Measurements from ENCODE around the gene FFAR2. TPM values are rescaled to one million over a fixed set of nuclear protein-coding genes. Genes with fewer than 3 reads are reported as not detected.

FFAR2 gene
- total RNA-seq, 1 experiment from 2014 or later = not detected

DNA sequence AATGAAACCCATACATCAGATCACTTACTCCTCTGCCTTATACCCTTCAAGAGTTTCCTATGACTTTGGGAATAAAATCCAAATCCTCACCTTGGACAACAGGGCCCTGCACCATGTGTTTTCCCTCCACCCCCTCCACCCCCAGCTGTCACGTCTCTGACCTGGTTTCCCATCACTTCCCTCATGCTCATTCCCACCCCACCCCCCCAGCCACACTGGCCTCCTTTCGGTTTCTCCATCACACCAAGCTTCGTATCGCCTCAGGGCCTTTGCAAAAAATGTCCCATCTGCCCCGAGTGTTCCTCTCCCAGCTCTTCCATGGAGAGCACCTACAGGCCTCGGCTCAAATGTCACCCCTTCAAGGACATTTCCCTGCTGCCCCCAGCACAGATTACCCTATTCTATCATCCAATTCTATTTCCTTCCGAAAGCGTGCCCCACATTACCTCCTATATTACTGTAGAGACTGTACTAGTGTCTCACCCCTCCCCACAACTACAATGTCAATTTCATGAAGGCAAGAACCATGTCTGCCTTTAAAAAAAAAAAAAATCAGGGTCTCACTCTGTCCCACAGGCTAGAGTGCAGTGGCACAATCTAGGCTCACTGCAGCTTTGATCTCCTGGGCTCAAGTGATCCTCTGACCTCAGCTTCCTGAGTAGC lies 16.8 kb upstream of the FFAR2 start:
- CTCF ChIA-PET = no interaction called here

DNA sequence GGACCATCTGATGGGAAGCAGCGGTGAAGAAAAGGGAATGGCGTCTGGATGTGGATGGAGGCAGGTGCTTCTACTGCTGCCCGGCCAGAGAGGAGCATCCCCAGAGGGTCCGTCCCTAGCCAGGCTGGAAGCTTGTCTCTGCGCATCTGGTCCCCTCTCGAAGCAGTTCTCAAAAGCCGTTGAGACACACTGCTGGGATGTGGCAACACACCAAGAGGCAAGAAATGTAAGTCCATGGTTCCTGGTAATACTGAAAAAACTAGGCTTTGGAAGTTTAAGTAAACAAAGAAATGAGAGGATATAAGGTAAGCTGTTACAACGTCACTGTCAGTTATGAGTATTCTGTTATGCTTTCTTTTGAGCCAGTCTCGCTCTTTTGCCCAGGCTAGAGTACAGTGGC lies 15.1 kb upstream of the FFAR2 start:
- BruUV-seq (replicated peaks) = no TSS peak
- Histone ChIP-seq H3K4me2 (ENCODE audit: low read length) (no peak overlapping the region), H4K20me1 (ENCODE audit: low read length) (no peaks in the 10 kb centered on the region), H3K27me3 (ENCODE audit: low read length) (peaks cover 28% of the 10 kb centered on the region; the same call in 1 of the 2 replicates), H2AFZ (ENCODE audit: low read length) (no peak overlapping the region), H3K9me2 (replicated peaks; ENCODE audit: low read length) (no peaks in the 10 kb centered on the region), H3F3A (ENCODE audit: low read length, unreplicated experiment) (no peaks in the 10 kb centered on the region), H3K9me3 (ENCODE audit: low read length) (no peaks in the 10 kb centered on the region), H3K27ac (ENCODE audit: low read length) (no peak overlapping the region), H3K36me3 (ENCODE audit: low read depth, low read length) (no peaks in the 10 kb centered on the region), H3K4me3 (ENCODE audit: low read length) (no peak overlapping the region), H3K4me1 (ENCODE audit: insufficient read depth, low read length) (peaks cover 9% of the 10 kb centered on the region), H3K9ac (ENCODE audit: low read length) (no peak overlapping the region), H3K79me2 (ENCODE audit: low read length) (no peaks in the 10 kb centered on the region)
- TF ChIP-seq EZH2phosphoT487 (IDR thresholded peaks at IDR 0.05; ENCODE audit: borderline replicate concordance, low read length) (no peak), EZH2 (IDR thresholded peaks at IDR 0.05; ENCODE audit: low read length, unreplicated experiment) (no peak)
- TF ChIP-seq, protein P1, sequence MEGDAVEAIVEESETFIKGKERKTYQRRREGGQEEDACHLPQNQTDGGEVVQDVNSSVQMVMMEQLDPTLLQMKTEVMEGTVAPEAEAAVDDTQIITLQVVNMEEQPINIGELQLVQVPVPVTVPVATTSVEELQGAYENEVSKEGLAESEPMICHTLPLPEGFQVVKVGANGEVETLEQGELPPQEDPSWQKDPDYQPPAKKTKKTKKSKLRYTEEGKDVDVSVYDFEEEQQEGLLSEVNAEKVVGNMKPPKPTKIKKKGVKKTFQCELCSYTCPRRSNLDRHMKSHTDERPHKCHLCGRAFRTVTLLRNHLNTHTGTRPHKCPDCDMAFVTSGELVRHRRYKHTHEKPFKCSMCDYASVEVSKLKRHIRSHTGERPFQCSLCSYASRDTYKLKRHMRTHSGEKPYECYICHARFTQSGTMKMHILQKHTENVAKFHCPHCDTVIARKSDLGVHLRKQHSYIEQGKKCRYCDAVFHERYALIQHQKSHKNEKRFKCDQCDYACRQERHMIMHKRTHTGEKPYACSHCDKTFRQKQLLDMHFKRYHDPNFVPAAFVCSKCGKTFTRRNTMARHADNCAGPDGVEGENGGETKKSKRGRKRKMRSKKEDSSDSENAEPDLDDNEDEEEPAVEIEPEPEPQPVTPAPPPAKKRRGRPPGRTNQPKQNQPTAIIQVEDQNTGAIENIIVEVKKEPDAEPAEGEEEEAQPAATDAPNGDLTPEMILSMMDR (conservative IDR thresholded peaks at IDR 0.05; ENCODE audit: low read depth, low read length) = no peak
- ATAC-seq (no peak), DNase-seq (no peak)
- intact Hi-C loops (cut with micrococcal nuclease) = no loop called here
- POLR2A ChIA-PET (ENCODE audit: unreplicated experiment) = no interaction called here
- CTCF ChIA-PET = no interaction called here

More for the DNA sequence above, 16.8 kb upstream of the FFAR2 start:
- Histone ChIP-seq H3K4me2 (ENCODE audit: low read length) (no peak overlapping the region), H3K9ac (ENCODE audit: low read length) (no peak overlapping the region), H3K79me2 (ENCODE audit: low read length) (no peaks in the 10 kb centered on the region), H3K9me3 (ENCODE audit: low read length) (no peaks in the 10 kb centered on the region), H3K9me2 (replicated peaks; ENCODE audit: low read length) (no peaks in the 10 kb centered on the region), H3K27me3 (ENCODE audit: low read length) (peaks cover 28% of the 10 kb centered on the region; the same call in 1 of the 2 replicates), H4K20me1 (ENCODE audit: low read length) (no peaks in the 10 kb centered on the region), H3K4me3 (ENCODE audit: low read length) (no peak overlapping the region), H2AFZ (ENCODE audit: low read length) (no peak overlapping the region), H3F3A (ENCODE audit: low read length, unreplicated experiment) (no peaks in the 10 kb centered on the region), H3K27ac (ENCODE audit: low read length) (no peak overlapping the region), H3K36me3 (ENCODE audit: low read depth, low read length) (no peaks in the 10 kb centered on the region), H3K4me1 (ENCODE audit: insufficient read depth, low read length) (no peaks in the 10 kb centered on the region; the same call in 1 of the 2 replicates)
- BruUV-seq (replicated peaks) = no TSS peak
- POLR2A ChIA-PET (ENCODE audit: unreplicated experiment) = no interaction called here
- TF ChIP-seq EZH2phosphoT487 (IDR thresholded peaks at IDR 0.05; ENCODE audit: borderline replicate concordance, low read length) (no peak), EZH2 (IDR thresholded peaks at IDR 0.05; ENCODE audit: low read length, unreplicated experiment) (no peak)
- TF ChIP-seq, protein P1 (conservative IDR thresholded peaks at IDR 0.05; ENCODE audit: low read depth, low read length) = no peak
- ATAC-seq (no peak), DNase-seq (no peak)
- intact Hi-C loops (cut with micrococcal nuclease) = no loop called here

DNA sequence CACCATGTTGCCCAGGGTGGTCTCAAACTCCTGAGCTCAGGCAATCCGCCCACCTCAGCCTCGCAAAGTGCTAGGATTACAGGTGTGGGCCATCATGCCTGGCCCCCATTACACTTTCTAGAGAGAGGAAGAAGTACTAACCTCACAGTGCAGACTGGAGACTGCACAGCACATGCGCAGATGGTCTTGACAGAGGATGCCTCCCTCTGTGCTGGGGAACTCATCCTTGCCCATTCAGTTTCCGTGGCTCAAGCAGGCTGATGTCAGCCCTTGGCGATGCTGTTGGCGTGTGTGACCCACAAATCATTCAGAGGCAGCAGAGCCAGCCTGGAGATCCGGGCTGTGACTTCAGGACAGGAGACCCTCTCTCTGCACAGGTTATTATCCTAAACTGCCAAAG lies 14.6 kb upstream of the FFAR2 start:
- Histone ChIP-seq H3K9me3 (ENCODE audit: low read length) (no peaks in the 10 kb centered on the region), H3K27ac (ENCODE audit: low read length) (no peak overlapping the region), H3K36me3 (ENCODE audit: low read depth, low read length) (no peaks in the 10 kb centered on the region), H3K4me1 (ENCODE audit: insufficient read depth, low read length) (peaks cover 9% of the 10 kb centered on the region), H3K27me3 (ENCODE audit: low read length) (peaks cover 28% of the 10 kb centered on the region; the same call in 1 of the 2 replicates), H3K4me3 (ENCODE audit: low read length) (no peak overlapping the region), H3K79me2 (ENCODE audit: low read length) (no peaks in the 10 kb centered on the region), H4K20me1 (ENCODE audit: low read length) (no peaks in the 10 kb centered on the region), H3F3A (ENCODE audit: low read length, unreplicated experiment) (no peaks in the 10 kb centered on the region), H3K9ac (ENCODE audit: low read length) (no peak overlapping the region), H2AFZ (ENCODE audit: low read length) (no peak overlapping the region), H3K4me2 (ENCODE audit: low read length) (no peak overlapping the region), H3K9me2 (replicated peaks; ENCODE audit: low read length) (no peaks in the 10 kb centered on the region)
- CTCF ChIA-PET = no interaction called here
- DNase-seq (no peak), ATAC-seq (no peak)
- no TSS peak for BruUV-seq (replicated peaks)
- intact Hi-C loops (cut with micrococcal nuclease) = no loop called here
- TF ChIP-seq EZH2 (IDR thresholded peaks at IDR 0.05; ENCODE audit: low read length, unreplicated experiment) = no peak
- TF ChIP-seq EZH2phosphoT487 (IDR thresholded peaks at IDR 0.05; ENCODE audit: borderline replicate concordance, low read length) = no peak
- TF ChIP-seq, protein P1 (conservative IDR thresholded peaks at IDR 0.05; ENCODE audit: low read depth, low read length) = no peak
- POLR2A ChIA-PET (ENCODE audit: unreplicated experiment) = no interaction called here

All from PC-3 (cell line).